Measurements from ENCODE around the gene NEK4.
"Not testable (repeated sequence)": the region's sequence is repeated elsewhere in the genome, so short reads cannot be mapped to it uniquely, and the experiment has no call there.

The NEK4 gene

DNA sequence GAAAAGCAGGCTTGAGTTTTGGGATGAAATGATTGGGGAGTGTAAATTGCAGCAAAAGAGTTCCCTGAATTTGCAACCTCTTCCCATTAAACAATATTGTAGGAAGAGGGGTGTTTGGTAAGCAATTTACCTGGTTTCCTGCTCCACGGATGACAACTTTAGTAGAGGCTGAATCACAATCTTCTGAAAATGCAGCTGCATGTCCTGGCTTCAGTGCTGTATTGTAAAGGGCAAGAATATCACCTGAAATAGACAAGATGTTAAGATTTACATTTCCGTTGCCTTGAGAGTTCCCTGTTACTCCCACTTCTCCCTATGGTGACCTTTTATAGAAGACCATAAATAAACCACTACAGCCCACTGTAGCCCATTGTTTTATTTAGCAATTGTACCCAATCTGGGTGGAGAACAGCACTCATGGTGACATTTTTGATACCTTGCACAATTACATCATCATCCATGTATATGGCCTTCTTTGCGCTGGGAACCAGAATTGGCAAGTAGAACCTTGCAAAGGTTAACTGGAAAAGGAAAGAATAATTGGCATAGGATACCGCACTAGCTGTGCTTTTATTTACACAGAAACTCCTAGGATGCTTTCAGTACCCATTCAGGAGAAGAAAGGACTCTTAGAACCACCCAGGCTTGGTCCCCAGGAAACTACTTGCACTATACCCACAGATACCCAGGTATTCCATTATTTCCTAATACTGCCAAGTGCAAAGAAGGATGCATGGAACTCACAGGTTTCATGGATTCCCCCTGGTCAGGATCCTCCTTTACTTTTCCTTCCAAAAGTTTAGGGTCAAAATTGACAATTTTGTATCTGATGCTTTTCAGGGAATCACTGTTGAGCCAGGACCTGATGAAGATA is 74.7 kb downstream of the NEK4 start:
- DNase-seq, result no peak

DNA sequence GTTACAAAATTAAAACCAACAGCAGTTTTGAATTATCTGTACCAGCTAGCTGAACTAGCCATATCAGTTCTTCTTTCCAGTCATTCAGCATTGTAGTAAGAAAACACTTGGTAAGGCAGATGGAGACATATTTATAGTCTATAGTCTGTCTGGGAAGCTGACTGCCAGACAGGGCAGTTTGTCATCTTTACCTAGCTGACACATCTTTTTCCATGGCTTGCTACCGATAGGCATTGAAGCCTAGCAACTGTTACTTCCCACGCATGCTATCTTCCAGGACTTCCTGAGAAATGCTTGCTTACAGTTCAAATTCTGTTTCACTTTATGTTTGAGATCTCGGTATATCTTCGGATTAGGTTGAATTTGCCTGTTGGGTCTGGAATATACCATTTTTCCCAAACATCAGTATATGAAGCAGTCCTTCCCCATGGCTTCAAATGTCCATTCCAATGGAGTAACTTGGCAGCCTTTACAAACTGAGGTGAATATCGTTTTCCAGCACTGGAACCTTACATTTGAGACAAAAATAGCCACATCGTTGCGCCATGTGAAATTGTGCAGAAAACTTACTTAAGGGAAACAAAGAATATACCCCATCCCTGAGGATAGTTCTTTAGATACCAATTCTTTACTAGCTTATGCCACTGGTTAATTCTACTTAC is 76.1 kb downstream of the NEK4 start:
- DNase-seq, result no peak

DNA sequence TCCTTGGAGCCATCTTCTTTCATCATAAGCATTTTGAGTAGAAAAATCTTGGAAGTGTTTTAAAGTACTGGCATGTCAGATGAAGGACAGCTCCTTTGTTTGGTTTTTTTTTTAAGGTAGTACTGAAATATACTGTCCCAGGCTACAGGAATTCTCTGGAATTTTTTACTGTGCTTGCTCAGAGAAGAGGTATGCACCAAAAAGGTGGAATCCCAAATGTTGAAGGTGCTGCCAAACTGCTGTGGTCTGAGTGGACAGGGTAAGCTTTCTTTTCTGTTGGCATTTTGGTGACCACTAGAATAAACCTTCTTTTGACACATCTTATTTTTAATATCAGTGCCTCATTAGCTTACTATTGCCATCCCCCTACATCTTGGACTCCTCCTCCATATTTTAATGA is 77.7 kb downstream of the NEK4 start:
- DNase-seq, result no peak

DNA sequence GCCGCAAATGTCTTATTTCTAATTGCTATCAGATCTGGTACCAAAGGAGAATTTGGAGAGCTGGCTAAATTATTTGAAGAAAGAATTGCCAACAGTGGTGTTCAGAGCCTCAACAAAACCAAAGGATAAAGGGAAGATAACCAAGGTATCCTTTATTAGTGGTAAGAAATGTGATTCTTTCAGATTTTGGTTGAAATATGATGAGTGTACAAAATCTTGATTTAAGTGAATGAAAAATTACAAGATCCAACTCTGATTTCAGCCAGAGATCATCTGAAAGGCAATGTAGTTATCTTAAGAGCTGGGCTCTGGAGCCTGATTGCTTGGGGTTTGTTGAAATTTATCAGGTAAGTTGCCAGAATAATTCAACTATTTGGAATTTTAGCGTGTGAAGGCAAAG is 80.2 kb downstream of the NEK4 start:
- DNase-seq, result no peak

DNA sequence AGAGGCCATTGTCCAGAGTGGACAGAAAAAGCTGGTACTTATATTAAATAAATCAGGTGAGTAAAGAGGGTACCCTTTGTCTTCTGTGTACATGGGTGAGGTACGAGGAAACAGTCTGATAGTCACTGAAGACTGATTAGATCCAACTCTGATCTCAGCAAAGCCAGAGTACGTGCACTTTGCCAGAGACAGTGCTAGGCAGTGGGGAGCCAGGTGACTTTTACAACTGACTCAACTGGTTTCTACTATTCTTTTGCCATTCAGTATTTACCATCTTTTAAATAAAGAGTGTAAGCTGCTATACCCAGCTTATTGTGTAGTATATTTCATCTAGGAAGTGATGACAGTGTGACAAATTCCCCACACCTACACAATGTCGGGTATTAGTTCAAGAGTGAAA is 81.6 kb downstream of the NEK4 start:
- no peak for DNase-seq

DNA sequence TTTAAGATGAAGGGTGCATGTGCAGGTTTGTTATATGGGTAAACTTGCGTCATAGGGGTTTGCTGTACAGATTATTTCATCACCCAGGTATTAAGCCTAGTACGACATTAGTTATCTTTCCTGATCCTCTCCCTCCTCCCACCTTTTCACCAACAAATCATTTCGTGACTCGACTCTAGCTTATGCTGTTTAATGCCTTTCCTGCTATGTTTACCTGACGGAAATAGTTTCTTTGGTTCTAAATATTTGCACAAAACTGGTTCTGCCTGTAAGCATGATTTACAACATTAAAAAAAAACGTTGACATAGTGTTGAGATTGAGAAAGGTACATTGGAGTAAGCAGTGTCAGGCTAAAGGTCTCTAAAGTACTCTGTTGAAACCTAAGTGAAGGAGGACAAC is 82.5 kb downstream of the NEK4 start:
- no peak for DNase-seq

DNA sequence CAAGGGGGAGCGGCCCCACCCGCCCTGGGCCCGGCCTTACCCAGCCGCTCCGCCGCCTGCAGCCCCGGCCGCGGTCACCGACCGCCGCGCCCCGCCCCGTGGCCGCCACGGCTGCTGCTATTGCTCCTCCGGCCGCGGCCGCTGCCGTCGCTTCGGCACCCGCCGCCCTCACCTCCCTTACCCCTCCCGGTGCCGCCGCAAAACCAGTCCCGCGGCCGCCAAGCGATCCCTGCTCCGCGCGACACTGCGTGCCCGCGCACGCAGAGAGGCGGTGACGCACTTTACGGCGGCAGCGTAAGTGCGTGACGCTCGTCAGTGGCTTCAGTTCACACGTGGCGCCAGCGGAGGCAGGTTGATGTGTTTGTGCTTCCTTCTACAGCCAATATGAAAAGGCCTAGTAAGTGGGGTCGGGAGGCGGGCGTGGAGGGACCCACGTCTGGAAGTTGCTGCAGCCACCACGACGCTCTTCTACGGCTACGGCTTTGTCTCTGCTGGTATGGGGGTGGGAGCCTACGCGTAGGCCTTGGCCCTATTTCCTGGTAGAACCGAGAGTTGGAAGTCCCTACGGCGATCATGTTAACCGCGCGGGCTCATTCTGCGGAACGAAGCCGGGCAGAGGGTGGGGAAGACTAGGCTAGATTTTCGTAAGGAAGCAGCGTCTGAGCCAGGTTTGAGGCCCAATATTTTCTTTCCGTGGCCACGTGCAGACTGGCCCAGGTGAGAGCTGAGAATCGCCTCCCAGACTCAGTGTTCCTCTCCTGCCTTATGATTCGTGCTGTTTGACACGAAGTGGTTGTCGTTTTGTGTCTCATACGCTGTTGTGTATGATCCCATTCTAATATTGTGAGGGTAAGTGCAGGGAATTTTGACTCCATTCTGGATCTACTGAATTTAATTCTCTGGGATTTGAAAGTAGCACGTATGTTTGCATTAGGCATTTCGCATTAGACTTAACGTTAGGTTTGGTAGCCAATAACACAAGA is 84.7 kb downstream of the NEK4 start, which contains the start of the genes GNL3 and PBRM1:
Gene GNL3, plus strand, starts transcription at position 324 of the 983 bp plus-strand sequence. Its CDS starts 61 bp downstream, at position 385.
Gene PBRM1, minus strand, starts transcription at position 205 of the 983 bp plus-strand sequence.
- DNase-seq, result peak; percentile 86

DNA sequence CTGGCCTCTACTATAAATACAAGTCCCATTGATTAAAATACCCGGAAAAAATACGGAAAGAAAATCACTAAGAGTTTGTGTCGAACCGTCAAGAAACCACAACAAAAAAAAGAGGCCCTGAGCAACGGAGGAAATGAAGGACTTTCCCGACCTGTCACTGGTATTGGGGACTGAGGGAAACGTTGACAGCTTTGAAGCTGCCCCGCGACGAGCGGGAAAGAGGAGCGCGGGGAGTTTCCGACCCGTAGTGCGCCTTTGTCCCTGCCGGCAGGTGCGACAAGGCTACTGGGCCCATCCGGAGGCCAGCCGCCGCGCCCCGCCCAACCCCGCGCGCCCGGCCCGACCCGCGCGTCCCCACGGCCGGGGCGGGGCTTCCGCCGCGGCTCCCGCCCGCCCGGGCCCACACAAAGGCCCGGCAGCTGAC is 85.4 kb downstream of the NEK4 start:
- DNase-seq, result peak; percentile 68

DNA sequence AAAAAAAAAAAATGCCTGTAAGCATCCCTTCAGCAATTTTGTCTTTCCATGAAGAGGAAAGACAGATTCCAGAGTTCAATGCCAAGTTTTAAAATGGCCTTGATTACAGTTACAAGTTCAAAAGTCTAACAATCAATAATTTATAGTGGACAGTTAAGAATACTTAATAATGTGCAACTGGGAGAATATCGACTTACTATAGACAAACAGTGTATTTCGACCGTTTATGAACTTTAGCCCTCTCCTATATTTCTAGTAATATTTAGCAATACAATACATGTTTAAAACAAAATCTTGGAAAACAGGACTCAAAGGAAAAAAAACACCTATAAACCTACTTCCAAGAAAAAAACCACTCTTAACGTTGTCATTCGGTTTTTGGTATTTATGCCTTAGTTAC is 86.6 kb downstream of the NEK4 start:
- no peak for DNase-seq

DNA sequence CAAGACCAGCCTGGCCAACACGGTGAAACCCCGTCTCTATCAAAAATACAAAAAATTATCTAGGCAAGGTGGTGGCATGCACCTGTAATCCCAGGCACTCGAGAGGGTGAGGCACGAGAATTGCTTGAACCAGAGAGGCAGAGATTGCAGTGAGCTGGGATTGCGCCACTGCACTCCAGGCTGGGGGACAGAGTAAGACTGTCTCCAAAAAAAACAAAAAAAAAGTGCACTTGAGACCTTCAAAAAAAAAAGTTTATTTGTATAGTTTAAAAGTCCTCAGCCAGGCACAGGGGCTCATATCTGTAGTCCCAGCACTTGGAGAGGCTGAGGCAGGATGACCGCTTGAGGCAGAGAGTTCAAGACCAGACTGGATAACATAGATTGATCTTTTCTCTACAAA is 87.1 kb downstream of the NEK4 start:
- no peak for DNase-seq

DNA sequence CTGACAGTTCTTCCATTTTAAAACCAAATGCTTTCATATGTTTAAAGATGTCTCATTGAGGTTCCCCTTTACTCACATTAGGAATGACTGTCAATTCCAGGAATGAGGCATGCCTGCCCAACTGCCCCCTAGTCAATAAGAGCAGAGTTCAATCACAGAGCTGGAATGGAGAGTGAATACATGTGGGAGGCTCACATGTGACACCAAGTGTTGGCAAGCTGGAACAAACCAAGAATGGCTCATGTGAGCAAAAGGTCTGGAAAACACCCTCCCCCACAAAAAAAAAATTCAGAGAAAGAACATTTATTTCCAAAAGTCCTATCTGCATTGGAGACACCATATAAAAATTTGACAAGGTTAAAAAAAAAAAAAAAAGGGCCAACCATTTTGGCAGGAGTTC is 88.7 kb downstream of the NEK4 start:
- no peak for DNase-seq

DNA sequence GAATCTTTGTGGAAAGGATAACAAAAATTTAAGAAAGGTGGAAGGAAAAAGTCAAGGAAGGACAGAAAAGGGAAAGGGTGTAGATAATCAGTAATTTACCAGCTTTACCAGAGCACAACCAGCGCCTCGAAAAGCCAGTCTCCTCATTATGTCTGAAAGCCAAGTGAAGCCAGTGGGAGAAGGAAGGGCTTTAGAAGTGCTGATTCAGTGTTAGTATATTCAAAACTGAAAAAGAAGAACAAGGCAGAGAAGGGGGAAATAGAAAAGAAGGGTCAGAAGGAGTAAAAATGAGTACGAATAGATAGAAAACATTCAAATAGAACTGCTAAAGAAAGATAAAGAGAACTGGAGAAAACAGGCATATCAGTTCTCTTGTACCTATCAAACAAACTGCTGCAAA is 89.1 kb downstream of the NEK4 start:
- DNase-seq, result no peak

DNA sequence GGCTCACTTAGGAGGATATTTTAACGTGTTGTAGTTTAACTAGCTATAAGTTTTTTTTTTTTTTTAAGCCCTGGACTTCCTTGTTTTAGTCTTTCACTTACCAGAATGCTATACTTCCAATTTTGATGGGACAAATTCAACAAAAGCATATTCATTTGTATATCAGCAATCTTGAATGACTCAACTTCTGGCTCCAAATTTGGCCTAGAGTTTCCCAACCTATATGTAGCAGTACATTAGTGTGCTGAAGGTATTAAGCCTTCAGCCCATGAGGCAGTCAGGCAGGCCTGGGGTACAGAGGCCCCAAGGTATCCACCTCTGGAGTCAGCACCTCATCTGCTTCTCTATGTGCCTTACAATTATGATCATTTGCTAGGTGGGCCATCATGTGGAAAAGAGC is 90.9 kb downstream of the NEK4 start:
- DNase-seq, result no peak

DNA sequence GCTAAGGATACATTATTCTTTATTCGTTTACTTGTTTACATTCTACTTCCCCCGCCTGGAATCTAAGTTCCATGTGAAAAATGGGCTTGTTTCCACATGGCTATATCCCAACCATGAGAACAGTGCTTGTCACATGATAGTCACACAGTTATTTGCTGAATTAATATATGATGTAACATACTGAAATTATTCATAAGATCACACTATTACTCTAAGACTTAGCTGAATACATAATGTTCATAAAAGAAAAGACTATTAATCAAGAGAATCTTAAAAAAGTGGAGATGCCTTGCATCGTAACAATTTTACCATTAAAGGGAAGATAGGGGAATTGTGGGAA is 91.6 kb downstream of the NEK4 start:
- DNase-seq, result no peak

DNA sequence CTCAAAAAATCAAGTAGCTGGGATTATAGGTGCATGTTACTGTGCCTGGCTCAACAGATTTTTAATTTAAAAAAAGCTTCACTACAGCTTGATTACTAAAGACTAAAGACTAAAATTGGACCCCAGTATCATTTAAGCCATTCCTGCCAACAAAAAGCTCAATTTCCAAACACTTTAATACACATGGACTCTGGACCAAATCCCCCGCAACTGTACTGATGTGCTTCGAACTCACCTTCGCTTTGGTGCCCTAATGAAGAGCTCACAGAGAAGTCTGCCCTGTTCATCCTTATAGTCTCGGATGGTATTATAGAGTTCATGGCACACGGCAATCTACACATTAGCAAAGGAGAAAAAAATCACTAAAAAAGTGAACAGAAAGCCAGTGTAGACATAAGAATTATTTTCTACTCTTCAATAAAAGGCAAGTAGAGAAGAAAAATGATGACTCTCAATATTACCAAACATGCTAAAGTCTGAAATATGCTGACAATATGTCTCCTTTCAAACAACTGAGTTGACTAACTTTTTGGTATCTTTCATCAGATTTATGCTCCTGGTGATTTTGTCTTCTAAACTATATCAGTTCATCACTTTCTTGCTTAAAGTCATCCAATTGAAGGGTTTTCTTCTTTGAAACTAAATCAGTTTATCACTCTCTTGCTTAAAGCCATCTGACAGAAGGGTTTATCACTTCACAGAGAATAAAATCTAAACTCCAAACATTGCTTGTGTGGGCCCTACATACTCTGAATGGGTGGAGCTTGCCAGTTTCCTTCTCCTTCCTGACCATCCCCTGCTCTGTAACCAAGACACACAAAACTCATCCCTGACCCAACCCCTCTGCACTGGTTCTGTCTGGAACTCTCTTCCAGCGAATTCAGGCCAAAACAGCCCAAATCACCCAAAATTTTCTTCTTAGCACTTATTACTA is 92.2 kb downstream of the NEK4 start:
- DNase-seq, result no peak

DNA sequence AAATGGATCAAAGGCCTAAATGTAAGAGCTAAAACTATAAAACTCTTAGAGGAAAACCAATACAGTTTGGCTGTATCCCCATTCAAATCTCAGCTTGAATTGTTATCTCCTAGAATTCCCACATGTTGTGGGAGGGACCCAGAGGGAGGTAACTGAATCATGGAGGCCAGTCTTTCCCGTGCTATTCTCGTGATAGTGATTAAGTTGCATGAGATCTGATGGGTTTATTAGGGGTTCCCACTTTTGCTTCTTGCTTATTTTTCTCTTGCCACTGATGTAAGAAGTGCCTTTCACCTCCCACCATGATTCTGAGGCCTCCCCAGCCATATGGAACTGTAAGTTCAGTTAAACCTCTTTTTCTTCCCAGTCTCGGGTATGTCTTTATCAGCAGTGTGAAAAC is 94.5 kb downstream of the NEK4 start:
- not testable (repeated sequence) for DNase-seq

DNA sequence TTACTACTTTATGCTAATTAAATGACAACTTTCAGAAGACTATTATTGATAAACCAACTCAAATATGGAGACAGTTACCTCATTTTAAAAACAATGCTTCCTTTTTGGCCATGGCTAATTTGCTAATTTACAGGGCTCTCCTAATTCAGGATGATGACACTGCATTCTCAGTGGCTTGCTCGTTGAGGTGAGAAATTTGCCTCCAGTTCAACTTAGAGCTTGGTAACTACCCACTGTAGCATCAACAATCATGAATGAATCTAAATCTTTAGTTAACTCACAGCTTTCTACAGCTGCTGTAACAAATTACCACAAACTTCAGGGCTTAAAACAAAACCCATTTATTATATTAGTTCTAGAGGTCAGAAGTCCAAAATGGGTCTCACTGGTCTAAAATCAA is 99.1 kb downstream of the NEK4 start:
- no peak for DNase-seq

DNA sequence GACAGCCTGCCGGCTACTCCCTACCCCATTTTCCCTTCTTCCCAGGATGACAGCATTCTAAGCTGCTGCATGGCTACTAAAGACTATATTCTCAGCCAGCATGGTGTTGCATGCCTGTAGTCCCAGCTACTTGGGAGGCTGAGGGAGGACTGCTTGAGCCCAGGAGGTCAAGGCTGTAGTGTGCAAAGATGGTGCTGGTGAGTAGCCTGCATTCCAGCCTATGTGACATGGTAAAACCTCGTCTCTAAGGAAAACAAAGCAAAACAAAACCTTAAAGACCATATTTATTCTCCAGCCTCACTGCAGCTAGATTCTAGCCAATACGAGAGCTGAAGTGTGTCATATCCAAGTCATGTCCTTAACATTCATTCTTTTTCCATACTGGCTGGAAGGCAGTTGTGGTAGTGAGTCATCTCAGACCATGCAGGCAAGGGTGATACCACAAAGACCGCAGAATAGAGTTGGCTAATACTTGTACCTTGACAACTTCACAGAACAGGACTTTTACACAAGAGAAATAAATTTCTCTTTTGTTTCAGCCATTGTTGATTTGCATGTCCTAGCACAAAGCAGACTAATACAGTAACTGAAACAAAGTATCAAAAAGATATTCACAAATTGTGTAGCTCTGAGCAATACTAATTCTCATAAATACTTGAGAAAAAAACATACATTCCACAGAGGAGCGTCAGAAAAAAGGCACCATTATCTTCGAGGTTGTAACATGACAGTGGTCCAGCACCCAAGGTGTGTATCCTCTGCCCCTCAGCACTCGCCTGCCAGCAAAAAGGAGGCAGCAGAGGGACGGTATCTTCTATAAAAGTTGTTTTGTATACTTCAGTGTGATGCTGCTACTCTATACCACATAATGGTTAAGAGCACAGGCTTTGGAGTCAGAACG is 99.9 kb downstream of the NEK4 start:
- DNase-seq, result no peak

DNA sequence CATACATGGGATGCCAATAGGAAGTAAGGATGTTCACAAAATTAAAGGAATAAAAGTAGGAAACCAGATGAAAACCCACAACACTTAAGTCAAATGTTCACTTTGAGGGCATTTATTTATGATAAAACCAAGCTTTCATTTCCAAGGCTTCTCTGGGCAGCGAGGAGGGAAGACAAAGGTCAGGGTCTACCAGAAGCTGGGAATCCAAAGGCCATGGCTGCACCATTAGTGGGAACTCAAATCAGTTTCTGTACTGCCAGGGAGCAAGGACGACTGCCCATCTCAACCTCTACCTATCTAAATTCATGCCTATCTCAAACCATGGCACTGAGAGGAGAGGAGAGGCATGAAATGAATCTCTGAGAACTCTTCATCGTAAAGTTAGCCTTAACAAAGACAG is 107.6 kb downstream of the NEK4 start:
- no peak for DNase-seq

DNA sequence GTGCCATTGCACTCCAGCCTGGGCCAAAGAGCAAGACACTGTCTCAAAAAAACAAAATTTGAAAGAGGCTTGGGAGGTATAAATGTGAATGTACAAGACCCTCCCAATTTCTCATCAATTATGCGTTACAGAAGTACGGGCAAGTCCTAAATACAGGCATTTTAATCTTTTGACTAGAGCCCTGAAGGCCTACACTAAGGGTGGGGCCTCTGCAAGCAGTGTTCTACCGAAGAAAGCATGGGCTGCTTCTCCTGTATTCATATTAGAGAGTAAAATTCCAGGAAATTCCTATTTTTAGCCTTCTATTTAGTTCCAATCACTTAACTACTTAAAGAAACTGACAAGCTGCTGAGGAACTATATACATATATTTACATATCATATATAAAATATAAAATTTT is 110.7 kb downstream of the NEK4 start:
- DNase-seq, result no peak
